GM19467 (cell line): ENCODE data around the gene STOM.

Experiments
- ATAC-seq: cut with Tn5 transposase; IDR thresholded peaks from one replicate; pipeline ENCODE4 v1.9.1; 2021; ENCODE audit warnings: mild to moderate bottlenecking, moderate library complexity; ENCODE audit not compliant: unreplicated experiment

Gene STOM

GRCh38 chr9:121289026-121289771 lies 80.9 kb downstream of the STOM start:
- no peak for ATAC-seq
